OCI-LY7 (cell line): ENCODE results near the gene GHITM. TPM values are rescaled to one million over a fixed set of nuclear protein-coding genes. Genes with fewer than 3 reads are reported as not detected.
"Not testable (repeated sequence)": the region's sequence is repeated elsewhere in the genome, so short reads cannot be mapped to it uniquely, and the experiment has no call there.

Experiments
- BruUV-seq: library from RNA; stranded (reverse); fragments of 400-500 nt; replicated peaks from 2 replicates; lab custom pipeline; 2021; lab: Mats Ljungman, UMichigan
- CTCF ChIA-PET: fragments of 300-600 bp; sonication (Branson Sonifier 250); formaldehyde crosslinking; loops from one replicate; lab custom pipeline; 2022; ENCODE audit warnings: antibody characterized with exemption; ENCODE audit not compliant: unreplicated experiment; lab: Charles Lee
- POLR2A ChIA-PET: fragments of 300-600 bp; sonication (Branson Sonifier 250); formaldehyde crosslinking; loops from one replicate; lab custom pipeline; 2022; ENCODE audit warnings: antibody characterized with exemption; lab: Charles Lee
- DNase-seq: peaks from one replicate; pipeline ENCODE4 v3.0.0-alpha.2; 2015; ENCODE audit warnings: low spot score
- H2AFZ ChIP-seq: fragments of 200-600 bp; sonication (generic), shearing (Covaris generic); 2 replicates; pipeline ENCODE4 v1.6.1; 2014; ENCODE audit warnings: mild to moderate bottlenecking, antibody characterized with exemption, low read length, moderate library complexity
- H3K27ac ChIP-seq: fragments of 200-600 bp; sonication (generic); 2 replicates; pipeline ENCODE4 v1.5.1; 2014; ENCODE audit warnings: mixed run types, low read depth, mild to moderate bottlenecking, moderate library complexity, low read length, inconsistent platforms; ENCODE audit not compliant: poor library complexity, severe bottlenecking
- H3K36me3 ChIP-seq: fragments of 200-600 bp; sonication (generic); 2 replicates; pipeline ENCODE4 v1.6.1; 2014; ENCODE audit warnings: mild to moderate bottlenecking, antibody characterized with exemption, low read length, moderate library complexity, mixed read lengths; ENCODE audit not compliant: insufficient read depth
- H3K4me1 ChIP-seq: fragments of 200-600 bp; sonication (generic); 2 replicates; pipeline ENCODE4 v1.5.1; 2014; ENCODE audit warnings: mild to moderate bottlenecking, low read length; ENCODE audit not compliant: insufficient read depth, poor library complexity, severe bottlenecking
- H3K4me2 ChIP-seq: fragments of 200-600 bp; sonication (generic); 2 replicates; pipeline ENCODE4 v1.6.1; 2014; ENCODE audit warnings: mild to moderate bottlenecking, low read length
- H3K4me3 ChIP-seq: fragments of 200-600 bp; sonication (generic); 2 replicates; pipeline ENCODE4 v1.5.1; 2014; ENCODE audit warnings: mild to moderate bottlenecking, low read depth, low read length; ENCODE audit not compliant: poor library complexity, severe bottlenecking
- H3K79me2 ChIP-seq: fragments of 200-600 bp; sonication (generic); 2 replicates; pipeline ENCODE4 v1.6.1; 2016; ENCODE audit warnings: low read depth, mild to moderate bottlenecking, low read length, moderate library complexity, mixed read lengths; ENCODE audit not compliant: insufficient read depth
- H3K9me2 ChIP-seq: fragments of 200-600 bp; sonication (generic); 2 replicates; pipeline ENCODE4 v1.6.1; 2016; ENCODE audit warnings: mild to moderate bottlenecking, low read length, mixed read lengths; ENCODE audit not compliant: insufficient read depth
- H3K9me3 ChIP-seq: fragments of 200-600 bp; sonication (generic); 2 replicates; pipeline ENCODE4 v1.6.1; 2014; ENCODE audit warnings: mild to moderate bottlenecking, mixed run types, low read length, mixed read lengths
- H4K20me1 ChIP-seq: fragments of 200-600 bp; sonication (generic); 2 replicates; pipeline ENCODE4 v1.6.1; 2014; ENCODE audit warnings: mild to moderate bottlenecking, antibody characterized with exemption, low read length, moderate library complexity, mixed read lengths; ENCODE audit not compliant: insufficient read depth
- EZH2phosphoT487 ChIP-seq: fragments of 200-600 bp; sonication (generic); IDR thresholded peaks from 2 replicates; pipeline ENCODE4 v1.6.1; 2018; ENCODE audit warnings: low read depth, borderline replicate concordance, mild to moderate bottlenecking, mixed run types, antibody characterized with exemption, low read length, moderate library complexity, mixed read lengths
- intact Hi-C: fragments of 100-400 bp; cut with micrococcal nuclease; formaldehyde crosslinking; loops from one replicate; pipeline ENCODE4 v1.10.0; 2022; ENCODE audit not compliant: unreplicated experiment
- total RNA-seq, 2 experiments: library from RNA; depleted of rRNA in 1 of 2; stranded (reverse); fragments of >200 nt in 1 of 2; shearing (Covaris generic) in 1 of 2; gene quantifications; 2 replicates each; pipeline ENCODE4 v1.2.3, GENCODE V29; 2014 to 2022
- TF ChIP-seq, protein P1 (sequence below): fragments of 200-600 bp; sonication (generic); conservative IDR thresholded peaks from 2 replicates; pipeline ENCODE4 v1.5.1; 2014; ENCODE audit warnings: mild to moderate bottlenecking, antibody characterized with exemption, low read length, moderate library complexity, mixed read lengths

The GHITM gene
- total RNA-seq, 2 experiments from 2014 or later, result 103 to 132 TPM

DNA sequence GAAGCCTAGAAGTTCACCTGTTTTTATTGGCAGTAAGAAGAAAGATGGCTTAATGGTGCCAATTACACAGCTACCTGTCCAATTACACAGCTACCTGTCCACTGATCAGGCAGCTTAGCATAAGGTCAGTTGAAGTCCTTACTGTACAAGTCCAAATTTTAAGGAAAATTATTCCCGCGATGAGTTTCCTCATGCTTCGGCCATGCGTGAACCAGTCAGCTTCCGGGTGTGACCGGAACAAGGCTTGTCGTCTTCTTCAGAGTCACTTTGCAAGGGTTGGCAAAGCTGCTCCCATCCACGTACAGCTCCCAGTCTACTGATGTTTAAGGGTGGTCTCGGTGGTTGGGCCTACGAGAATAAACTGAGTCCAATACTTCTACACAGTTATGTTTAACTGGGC lies 29.1 kb downstream of the GHITM start:
- DNase-seq, intact Hi-C loops, H3K27ac ChIP-seq, H3K4me3 ChIP-seq, H4K20me1 ChIP-seq, H3K9me3 ChIP-seq, CTCF ChIA-PET, H3K9me2 ChIP-seq, H3K79me2 ChIP-seq, H3K4me2 ChIP-seq, BruUV-seq, H2AFZ ChIP-seq, H3K36me3 ChIP-seq: not testable (repeated sequence)
- POLR2A ChIA-PET, result interaction anchor here (1.1 to 2.0 kb wide), 2 partner anchors 24 to 27 kb away, joined by 3 to 5 read pairs; no protein-coding TSS in a partner anchor
- peaks cover 35% of the 10 kb centered on the region for H3K4me1 ChIP-seq

- intact Hi-C loops, H3K27ac ChIP-seq, H3K36me3 ChIP-seq, H4K20me1 ChIP-seq, H3K9me3 ChIP-seq, H3K9me2 ChIP-seq, H3K4me3 ChIP-seq, CTCF ChIA-PET, POLR2A ChIA-PET, DNase-seq, H3K4me2 ChIP-seq, H3K79me2 ChIP-seq, BruUV-seq: not testable (repeated sequence)
- Histone ChIP-seq H2AFZ (peak overlapping the region; percentile 88; the same call in 1 of the 2 replicates), H3K4me1 (peaks cover 14% of the 10 kb centered on the region)
Observed at GRCh38 chr10:84171237-84171636, 31.9 kb downstream of the GHITM start.

- peak overlapping the region; percentile 32 for H3K27ac ChIP-seq
- intact Hi-C loops, BruUV-seq, H3K36me3 ChIP-seq, H3K9me2 ChIP-seq, POLR2A ChIA-PET, CTCF ChIA-PET, DNase-seq, H3K9me3 ChIP-seq, H3K4me3 ChIP-seq, H3K79me2 ChIP-seq, H4K20me1 ChIP-seq: not testable (repeated sequence)
- peak overlapping the region; percentile 20; the same call in 1 of the 2 replicates for H3K4me2 ChIP-seq
- peaks cover 14% of the 10 kb centered on the region for H3K4me1 ChIP-seq
- peak overlapping the region; percentile 88; the same call in 1 of the 2 replicates for H2AFZ ChIP-seq
Observed at GRCh38 chr10:84171700-84172466, 32.6 kb downstream of the GHITM start.

DNA sequence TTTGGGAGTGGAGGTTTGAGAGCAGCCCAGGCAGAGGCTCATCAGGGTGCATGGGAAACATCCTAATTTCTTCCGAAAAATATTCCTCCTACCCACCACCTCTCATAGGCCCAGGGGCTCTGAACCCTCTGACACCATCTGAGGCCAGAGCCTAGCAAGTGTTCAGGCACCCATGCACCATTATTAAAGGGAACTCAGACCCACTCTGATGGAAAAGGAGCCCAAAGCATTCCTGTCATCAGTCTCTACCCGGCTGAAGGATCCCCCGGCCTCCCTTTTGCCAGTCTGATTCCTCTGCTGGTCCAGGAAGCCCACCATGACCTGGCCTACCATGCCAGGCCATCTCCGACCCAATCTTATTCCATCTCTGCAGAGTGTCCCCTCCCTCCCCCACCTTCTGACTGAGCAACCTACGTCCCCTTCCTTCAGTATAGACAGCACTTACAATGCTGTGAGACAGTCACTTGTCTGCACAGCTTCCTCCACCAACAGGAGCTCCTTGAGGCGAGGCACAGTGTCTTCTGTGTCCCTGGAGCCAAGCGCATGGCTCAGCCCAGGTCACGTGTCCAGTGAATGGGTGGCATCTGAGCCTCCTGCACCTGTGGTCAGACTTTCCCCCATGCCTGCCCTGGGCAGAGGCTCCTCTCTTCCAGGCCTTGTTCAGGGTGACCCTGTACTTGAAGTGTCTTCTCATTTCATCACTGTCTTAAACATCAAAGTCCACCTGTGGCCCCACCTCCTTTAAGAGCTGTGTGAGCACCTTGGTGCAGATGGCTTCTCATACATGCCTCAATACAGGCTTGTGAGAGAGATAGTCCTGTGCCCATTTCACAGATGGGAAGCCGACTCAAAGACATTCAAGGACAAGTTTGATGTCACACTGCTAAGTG lies 33.4 kb downstream of the GHITM start:
- H3K4me2 ChIP-seq, result peak overlapping the region; percentile 20; the same call in 1 of the 2 replicates
- DNase-seq, result no peak
- H3K4me3 ChIP-seq, result no peak overlapping the region
- TF ChIP-seq EZH2phosphoT487, result no peak
- TF ChIP-seq, protein P1, sequence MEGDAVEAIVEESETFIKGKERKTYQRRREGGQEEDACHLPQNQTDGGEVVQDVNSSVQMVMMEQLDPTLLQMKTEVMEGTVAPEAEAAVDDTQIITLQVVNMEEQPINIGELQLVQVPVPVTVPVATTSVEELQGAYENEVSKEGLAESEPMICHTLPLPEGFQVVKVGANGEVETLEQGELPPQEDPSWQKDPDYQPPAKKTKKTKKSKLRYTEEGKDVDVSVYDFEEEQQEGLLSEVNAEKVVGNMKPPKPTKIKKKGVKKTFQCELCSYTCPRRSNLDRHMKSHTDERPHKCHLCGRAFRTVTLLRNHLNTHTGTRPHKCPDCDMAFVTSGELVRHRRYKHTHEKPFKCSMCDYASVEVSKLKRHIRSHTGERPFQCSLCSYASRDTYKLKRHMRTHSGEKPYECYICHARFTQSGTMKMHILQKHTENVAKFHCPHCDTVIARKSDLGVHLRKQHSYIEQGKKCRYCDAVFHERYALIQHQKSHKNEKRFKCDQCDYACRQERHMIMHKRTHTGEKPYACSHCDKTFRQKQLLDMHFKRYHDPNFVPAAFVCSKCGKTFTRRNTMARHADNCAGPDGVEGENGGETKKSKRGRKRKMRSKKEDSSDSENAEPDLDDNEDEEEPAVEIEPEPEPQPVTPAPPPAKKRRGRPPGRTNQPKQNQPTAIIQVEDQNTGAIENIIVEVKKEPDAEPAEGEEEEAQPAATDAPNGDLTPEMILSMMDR, result no peak
- ChIA-PET CTCF (no interaction called here), POLR2A (interaction anchor here (0.7 kb wide), 1 partner anchor 199 kb away, joined by 4 read pairs; no protein-coding TSS in a partner anchor)
- peak overlapping the region; percentile 32 for H3K27ac ChIP-seq
- H3K36me3 ChIP-seq, result no peaks in the 10 kb centered on the region
- no peaks in the 10 kb centered on the region for H3K9me2 ChIP-seq
- no peaks in the 10 kb centered on the region for H3K9me3 ChIP-seq
- peaks cover 20% of the 10 kb centered on the region for H3K4me1 ChIP-seq
- no peaks in the 10 kb centered on the region for H4K20me1 ChIP-seq
- no TSS peak for BruUV-seq
- intact Hi-C loops, result no loop called here
- no peaks in the 10 kb centered on the region for H3K79me2 ChIP-seq
- peak overlapping the region; percentile 88; the same call in 1 of the 2 replicates for H2AFZ ChIP-seq
